LHCN-M2 (cell line): Measurements from ENCODE around the gene EGFL7. TPM values are rescaled to one million over a fixed set of nuclear protein-coding genes. Genes with fewer than 3 reads are reported as not detected.

ENCODE experiments used
- DNase-seq: peaks from one replicate; pipeline ENCODE4 v3.0.0-alpha.2; 2012; ENCODE audit warnings: low read depth
- total RNA-seq: library from RNA; depleted of rRNA; stranded (reverse); fragments of >200 nt; gene quantifications from 2 replicates; pipeline ENCODE4 v1.2.3, GENCODE V29; 2014; rRNA removed

EGFL7 gene
- total RNA-seq, 1 experiment from 2014 or later = 7.6 TPM

DNA sequence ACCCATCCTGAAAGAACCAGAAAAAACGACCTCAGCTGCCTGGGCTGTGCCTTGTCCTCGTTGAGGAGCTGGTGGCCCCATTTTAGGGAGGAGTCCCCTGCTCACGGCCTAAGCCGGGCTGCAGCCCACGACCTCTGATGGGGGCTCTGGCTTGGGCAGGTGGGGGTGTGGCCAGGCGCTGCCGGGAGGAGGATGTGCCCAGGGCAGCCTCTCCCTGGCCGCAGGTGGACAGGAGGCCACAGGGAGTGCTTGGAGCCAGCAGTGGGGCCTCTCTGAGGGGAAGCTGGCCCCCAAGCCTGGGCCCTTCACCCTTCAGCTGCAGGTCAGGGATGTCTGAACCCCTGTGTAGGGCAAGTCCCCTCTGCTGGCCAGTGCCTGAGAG, 52.2 kb downstream of the EGFL7 start:
- DNase-seq = no peak

DNA sequence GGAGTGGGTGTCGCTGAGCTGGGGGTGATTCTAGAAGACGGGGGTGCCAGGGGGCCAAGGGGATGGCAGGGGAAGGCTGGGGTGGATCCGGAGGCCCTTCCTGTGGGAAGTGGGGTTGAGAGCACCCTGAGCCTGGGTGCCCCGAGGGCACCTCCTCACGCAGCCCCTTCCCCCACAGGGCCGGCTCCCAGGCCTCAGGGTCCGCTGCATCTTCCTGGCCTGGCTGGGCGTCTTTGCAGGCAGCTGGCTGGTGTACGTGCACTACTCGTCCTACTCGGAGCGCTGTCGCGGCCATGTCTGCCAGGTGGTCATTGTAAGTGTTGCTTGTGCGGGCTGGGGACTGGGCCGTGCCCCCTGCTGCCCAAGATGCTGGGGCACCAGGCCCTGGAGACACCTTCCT, 54.7 kb downstream of the EGFL7 start:
- DNase-seq = no peak

DNA sequence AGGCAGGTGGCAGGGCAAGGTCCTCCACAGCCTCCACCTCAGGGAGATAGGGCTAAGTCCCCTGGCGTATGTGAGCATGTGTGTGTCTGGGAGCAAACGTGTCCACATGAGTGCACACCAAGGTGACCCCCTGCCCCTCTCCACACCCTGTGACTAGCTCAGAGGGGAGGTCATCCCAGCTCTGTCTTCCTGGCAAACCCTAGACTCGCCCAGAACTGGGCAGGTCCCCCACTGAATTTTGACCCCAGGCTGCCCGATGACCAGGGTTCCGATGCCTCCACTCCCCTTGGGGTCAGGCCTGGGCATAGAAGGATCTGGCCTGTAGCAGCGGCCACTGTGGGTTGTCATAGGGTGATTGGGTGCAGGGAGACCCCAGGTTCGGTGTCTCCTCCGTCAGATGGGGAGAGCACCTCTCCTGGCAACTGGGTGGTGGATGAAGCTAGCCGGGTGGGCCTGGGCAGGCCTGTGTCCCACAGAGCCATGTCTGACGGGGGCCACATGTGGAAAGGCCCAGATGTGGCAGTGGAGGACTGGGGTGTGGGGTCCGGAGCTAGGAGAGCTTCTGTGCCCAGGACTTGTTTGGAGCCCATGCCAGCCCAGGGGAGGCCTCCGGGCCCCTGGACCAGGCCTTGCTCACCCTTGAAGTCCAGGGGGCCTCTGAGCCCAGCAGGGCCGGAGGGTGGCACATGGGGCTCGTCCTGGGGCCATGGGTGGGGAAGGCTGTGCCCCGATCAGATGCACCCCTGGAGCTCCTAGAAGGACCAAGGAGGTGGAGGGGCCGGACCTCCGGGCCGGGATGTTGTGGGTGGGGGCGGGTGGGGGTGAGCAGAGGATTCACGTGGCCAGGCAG, 55.9 kb downstream of the EGFL7 start:
- DNase-seq = no peak

DNA sequence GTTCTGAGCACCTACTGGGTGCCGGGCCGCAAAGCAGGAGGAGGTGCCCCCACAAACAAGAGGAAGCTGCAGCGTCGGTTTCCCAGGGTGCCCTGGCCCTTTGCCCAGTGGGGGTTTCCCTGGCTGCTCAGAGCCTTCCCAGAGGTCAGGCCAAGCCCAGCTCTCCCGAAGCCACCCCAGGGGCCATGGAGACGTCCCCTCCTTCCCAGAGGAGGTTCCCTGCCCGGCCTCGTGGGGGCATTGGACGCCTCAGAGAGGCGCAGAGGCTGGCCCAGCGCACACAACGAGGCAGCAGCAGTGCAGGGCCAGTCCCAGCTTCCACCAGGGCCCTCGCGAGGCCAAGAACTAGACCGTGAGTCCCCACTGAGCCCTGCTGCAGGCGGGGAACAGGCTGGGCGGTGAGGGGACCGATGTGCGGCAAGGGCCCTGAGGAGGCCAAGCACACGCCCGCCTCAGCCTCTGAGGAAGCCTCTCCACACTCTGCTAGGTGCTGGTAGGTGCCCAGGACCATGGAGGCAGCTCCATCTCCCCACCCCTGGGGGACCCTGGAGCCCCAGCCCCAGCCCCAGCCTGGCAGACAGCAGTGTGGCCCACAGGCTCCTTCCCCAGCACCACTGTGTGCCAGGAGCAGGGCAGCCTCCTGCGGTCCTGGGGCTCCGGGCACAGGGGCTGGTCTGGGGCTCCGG, 56.6 kb downstream of the EGFL7 start:
- no peak for DNase-seq

DNA sequence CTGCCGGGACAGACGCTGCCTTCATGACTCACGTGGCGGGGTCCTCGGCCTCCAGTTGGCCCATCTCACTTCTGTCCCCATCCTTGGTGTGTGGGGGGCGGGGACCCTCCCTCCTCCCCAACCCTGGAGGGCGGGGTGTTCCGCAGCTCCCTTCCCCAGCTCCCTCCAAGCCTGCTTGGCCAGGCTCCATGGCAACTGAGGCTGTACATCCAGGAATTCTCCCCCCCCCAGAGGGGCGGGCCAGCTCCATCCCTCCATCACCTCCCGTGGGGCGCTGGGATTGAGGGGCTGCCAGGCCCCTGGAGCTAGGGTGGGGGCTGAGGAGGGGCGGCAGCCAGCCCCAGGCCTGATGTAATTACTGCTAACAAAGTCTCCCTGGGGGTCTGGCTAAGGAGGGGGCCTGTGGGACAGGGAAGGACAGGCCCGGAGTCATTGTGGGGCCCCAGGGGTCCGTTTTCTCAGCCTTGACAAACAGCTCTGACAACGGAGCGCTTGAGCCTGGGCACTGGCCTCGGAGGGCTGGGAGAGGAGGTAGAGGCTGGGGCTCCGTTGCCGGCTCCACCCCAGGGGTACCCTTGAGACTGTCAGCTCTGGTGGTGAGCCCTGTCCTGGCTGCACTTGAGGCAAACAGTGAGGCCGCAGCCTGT, 57.7 kb downstream of the EGFL7 start:
- no peak for DNase-seq

DNA sequence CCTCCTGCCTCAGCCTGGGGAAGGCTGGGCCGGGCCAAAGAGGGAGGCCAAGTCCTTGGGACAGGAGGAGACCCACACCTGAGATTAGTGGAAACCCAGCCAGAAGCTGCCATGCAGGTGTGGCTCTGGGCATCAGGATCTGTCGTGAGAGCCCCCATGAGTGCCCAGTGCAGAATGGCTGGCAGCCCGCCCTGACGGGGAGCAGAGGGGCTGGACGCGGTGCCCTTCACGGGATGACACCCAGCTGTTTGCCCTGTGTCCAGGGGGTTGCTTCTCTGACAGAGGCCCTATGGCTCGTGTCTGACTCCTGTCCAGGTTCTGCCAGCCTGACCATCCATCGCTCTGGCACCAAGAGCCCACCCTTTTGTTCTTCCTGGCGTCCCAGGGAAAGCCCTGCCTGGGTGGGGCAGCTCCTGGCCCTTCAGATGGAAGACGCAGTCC, 58.2 kb downstream of the EGFL7 start:
- DNase-seq = no peak

DNA sequence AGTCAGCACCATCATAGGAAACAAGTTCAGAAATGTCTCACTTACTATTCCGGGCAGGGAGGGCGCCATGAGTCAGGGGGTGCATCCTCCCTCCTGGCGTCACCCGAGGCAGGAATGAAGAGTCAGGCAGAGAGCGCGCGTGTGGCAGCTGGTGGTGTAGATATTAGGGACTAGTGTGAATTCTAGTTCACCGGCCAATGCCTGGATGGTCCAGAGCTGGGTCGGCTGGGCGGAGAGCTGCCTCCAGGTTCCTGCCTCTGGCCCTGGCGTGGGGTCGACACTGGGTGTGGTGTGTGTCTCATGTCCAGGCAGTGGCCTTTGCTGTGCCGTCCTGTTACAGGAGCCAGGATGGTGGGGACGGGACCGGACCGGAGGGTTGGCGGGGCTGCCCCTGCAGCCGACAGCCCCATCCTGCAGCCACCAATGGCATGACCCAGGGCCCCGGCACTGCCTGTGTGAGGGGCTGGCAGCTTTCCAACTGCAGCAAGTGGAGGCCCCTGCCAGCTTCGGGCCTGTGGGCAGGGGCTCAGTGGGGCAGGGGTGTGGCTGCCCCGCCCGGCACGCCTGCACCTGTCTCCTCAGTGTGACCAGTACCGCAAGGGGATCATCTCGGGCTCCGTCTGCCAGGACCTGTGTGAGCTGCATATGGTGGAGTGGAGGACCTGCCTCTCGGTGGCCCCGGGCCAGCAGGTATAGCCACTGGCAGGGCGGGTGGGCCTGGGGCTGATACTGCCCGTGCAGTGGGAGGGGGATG, 58.8 kb downstream of the EGFL7 start:
- peak; percentile 51 for DNase-seq

Other genes starting within 250 kb of the EGFL7 start
- gene INPP5E, start 223.1 kb upstream of the EGFL7 start, total RNA-seq = 13.5 and 14.2 TPM in 2 replicates
- gene SEC16A, start 179.9 kb upstream of the EGFL7 start, total RNA-seq = 25.5 and 28.9 TPM in 2 replicates
- gene NOTCH1, start 116.9 kb upstream of the EGFL7 start, total RNA-seq = 9.1 and 10.8 TPM in 2 replicates
- 36.2 and 40.2 TPM in 2 replicates for gene AGPAT2, start 24.5 kb downstream of the EGFL7 start, total RNA-seq
- gene DIPK1B, start 49.7 kb downstream of the EGFL7 start, total RNA-seq = 0.77 TPM in 1 of 2 replicates, not detected in the other
- not detected in 2 replicates for gene LCN10, start 80.0 kb downstream of the EGFL7 start, total RNA-seq
- not detected in 2 replicates for gene LCN6, start 85.6 kb downstream of the EGFL7 start, total RNA-seq
- gene LCN8, start 95.3 kb downstream of the EGFL7 start, total RNA-seq = not detected in 2 replicates
- not detected in 2 replicates for gene LCN15, start 101.6 kb downstream of the EGFL7 start, total RNA-seq
- gene TMEM141, start 128.4 kb downstream of the EGFL7 start, total RNA-seq = 61.2 and 76.3 TPM in 2 replicates
- 1.4 TPM in 1 of 2 replicates, not detected in the other for gene CCDC183, start 133.4 kb downstream of the EGFL7 start, total RNA-seq
- gene RABL6, start 145.0 kb downstream of the EGFL7 start, total RNA-seq = 83.4 and 91.3 TPM in 2 replicates
- gene AJM1, start 179.6 kb downstream of the EGFL7 start, total RNA-seq = 3.1 and 3.6 TPM in 2 replicates
- gene PHPT1, start 186.5 kb downstream of the EGFL7 start, total RNA-seq = 109 and 122 TPM in 2 replicates
- gene MAMDC4, start 189.4 kb downstream of the EGFL7 start, total RNA-seq = 3.8 and 7.2 TPM in 2 replicates
- 335 and 349 TPM in 2 replicates for gene EDF1, start 203.4 kb downstream of the EGFL7 start, total RNA-seq
- 11.7 and 12.6 TPM in 2 replicates for gene TRAF2, start 223.6 kb downstream of the EGFL7 start, total RNA-seq